ENCODE data around the gene DBF4B. TPM values are rescaled to one million over a fixed set of nuclear protein-coding genes. Genes with fewer than 3 reads are reported as not detected.
A peak's percentile ranks its signal among the peaks of the same experiment; 100 is the strongest.

Gene DBF4B
- total and polyA plus RNA-seq, 12 donors: 1.9 to 10.5 (median 4.7) TPM

DNA sequence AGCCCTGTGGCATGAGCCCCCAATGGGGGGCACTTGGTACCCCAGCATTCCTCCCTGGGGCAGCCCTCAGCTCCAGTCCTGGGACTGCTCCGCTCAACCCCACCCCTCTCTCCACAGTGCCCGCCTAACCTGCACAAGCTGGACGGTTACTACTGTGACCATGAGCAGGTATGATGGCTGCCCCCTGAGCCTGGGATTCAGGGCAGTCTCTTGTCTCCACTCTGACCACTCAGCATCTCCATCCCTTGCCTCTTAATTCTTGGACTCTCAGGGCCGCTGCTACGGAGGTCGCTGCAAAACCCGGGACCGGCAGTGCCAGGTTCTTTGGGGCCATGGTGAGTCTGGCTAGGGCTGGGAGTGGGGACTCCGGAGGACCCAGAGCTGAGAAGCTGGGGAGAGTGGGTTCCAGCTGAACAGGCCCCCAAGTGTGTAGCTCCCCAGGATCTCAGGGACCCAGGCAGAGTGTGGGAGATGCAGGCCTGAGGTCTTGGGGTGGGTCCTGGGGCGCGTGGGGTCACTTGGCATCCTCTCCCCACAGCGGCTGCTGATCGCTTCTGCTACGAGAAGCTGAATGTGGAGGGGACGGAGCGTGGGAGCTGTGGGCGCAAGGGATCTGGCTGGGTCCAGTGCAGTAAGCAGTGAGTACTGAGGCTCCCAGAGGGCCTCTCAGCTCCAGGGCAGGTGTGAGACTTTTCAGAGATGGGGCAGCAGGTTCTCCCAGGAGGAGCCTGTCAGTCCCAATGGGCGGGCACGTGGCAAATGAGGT is 68.3 kb downstream of the DBF4B start:
- no peak for DNase-seq
- Histone ChIP-seq H3K27ac (no peak overlapping the region), H3K9me3 (replicated peaks in 1 of 3) (no peaks in the 10 kb centered on the region), H3K36me3 (replicated peaks in 1 of 2) (no peaks in the 10 kb centered on the region), H3K4me1 (replicated peaks in 1 of 2) (peaks cover 11 to 15% of the 10 kb centered on the region in 2 donors), H3K27me3 (peaks cover 15% of the 10 kb centered on the region), H3K4me3 (no peak overlapping the region)
- 81 to 92% (median 89%) methylated on average over 11 to 19 of the region's 19 CpGs for WGBS, 4 donors
- no peak for TF ChIP-seq POLR2A (IDR thresholded peaks at IDR 0.05)
- TF ChIP-seq, protein P1, sequence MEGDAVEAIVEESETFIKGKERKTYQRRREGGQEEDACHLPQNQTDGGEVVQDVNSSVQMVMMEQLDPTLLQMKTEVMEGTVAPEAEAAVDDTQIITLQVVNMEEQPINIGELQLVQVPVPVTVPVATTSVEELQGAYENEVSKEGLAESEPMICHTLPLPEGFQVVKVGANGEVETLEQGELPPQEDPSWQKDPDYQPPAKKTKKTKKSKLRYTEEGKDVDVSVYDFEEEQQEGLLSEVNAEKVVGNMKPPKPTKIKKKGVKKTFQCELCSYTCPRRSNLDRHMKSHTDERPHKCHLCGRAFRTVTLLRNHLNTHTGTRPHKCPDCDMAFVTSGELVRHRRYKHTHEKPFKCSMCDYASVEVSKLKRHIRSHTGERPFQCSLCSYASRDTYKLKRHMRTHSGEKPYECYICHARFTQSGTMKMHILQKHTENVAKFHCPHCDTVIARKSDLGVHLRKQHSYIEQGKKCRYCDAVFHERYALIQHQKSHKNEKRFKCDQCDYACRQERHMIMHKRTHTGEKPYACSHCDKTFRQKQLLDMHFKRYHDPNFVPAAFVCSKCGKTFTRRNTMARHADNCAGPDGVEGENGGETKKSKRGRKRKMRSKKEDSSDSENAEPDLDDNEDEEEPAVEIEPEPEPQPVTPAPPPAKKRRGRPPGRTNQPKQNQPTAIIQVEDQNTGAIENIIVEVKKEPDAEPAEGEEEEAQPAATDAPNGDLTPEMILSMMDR (IDR thresholded peaks at IDR 0.05): no peak
- intact Hi-C loops (cut with DNase I): loop anchor here in 1 of 2 donors (10.0 kb wide), 2 partner anchors 238 to 358 kb away; partner anchors contain the start of genes ACBD4 and PLCD3

DNA sequence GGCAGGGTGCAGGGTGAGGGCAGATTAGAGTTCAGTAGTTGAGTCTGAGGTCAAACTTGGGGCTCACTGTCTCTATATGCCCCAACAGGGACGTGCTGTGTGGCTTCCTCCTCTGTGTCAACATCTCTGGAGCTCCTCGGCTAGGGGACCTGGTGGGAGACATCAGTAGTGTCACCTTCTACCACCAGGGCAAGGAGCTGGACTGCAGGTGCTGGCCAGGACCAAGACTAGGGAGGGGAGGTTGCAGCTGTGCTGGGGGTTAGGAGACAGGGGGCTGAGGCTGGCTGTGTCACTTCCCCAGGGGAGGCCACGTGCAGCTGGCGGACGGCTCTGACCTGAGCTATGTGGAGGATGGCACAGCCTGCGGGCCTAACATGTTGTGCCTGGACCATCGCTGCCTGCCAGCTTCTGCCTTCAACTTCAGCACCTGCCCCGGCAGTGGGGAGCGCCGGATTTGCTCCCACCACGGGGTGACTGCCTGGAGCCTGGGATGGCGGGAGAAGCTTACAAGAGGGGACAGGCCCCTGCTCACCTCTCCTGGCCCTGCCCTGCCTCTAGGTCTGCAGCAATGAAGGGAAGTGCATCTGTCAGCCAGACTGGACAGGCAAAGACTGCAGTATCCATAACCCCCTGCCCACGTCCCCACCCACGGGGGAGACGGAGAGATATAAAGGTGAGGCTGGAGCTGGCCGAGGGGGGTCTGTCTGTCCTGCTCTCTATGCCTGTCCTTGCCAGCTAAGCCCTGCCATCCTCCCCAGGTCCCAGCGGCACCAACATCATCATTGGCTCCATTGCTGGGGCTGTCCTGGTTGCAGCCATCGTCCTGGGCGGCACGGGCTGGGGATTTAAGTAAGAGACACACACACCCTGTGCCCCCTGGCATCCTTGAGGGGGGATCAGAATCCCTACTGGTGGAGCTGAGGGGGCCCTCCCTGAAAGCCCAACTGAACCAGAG is 69.2 kb downstream of the DBF4B start:
- no peaks in the 10 kb centered on the region for H3K36me3 ChIP-seq (replicated peaks in 1 of 2)
- WGBS, 4 donors: 64 to 90% (median 81%) methylated on average over 2 to 20 of the region's 20 CpGs
- intact Hi-C loops (cut with DNase I): loop anchor here in 1 of 2 donors (10.0 kb wide), 2 partner anchors 237 to 357 kb away; partner anchors contain the start of genes ACBD4 and PLCD3
- H3K4me3 ChIP-seq: no peak overlapping the region
- DNase-seq: peak in 1 of 7 donors; percentile 15
- TF ChIP-seq, protein P1 (IDR thresholded peaks at IDR 0.05): no peak
- no peak for TF ChIP-seq POLR2A (IDR thresholded peaks at IDR 0.05)
- H3K4me1 ChIP-seq (replicated peaks in 1 of 2): peaks cover 11 to 15% of the 10 kb centered on the region in 2 donors
- H3K27ac ChIP-seq: no peak overlapping the region
- H3K27me3 ChIP-seq: peaks cover 11% of the 10 kb centered on the region
- no peaks in the 10 kb centered on the region for H3K9me3 ChIP-seq (replicated peaks in 1 of 3)

GRCh38 chr17:44778656-44779210 is 70.3 kb downstream of the DBF4B start:
- Histone ChIP-seq H3K27me3 (peaks cover 7% of the 10 kb centered on the region), H3K27ac (no peak overlapping the region), H3K4me3 (no peak overlapping the region), H3K36me3 (replicated peaks in 1 of 2) (no peaks in the 10 kb centered on the region), H3K9me3 (replicated peaks in 1 of 3) (no peaks in the 10 kb centered on the region), H3K4me1 (replicated peaks in 1 of 2) (peaks cover 11 to 15% of the 10 kb centered on the region in 2 donors)
- WGBS, 4 donors: 17 to 23% (median 21%) methylated on average over 9 to 10 of the region's 10 CpGs
- TF ChIP-seq, protein P1 (IDR thresholded peaks at IDR 0.05): no peak
- no peak for TF ChIP-seq POLR2A (IDR thresholded peaks at IDR 0.05)
- DNase-seq: no peak
- intact Hi-C loops (cut with DNase I): loop anchor here in 1 of 2 donors (10.0 kb wide), 2 partner anchors 236 to 356 kb away; partner anchors contain the start of genes ACBD4 and PLCD3
